Lower lobe of right lung (tissue), 2 donors: ENCODE measurements around the gene DMRTC2. TPM values are rescaled to one million over a fixed set of nuclear protein-coding genes. Genes with fewer than 3 reads are reported as not detected.

Experiments used
- ATAC-seq, 2 donors: fragments of 200-7000 bp; cut with Tn5 transposase; one replicate each; pipeline ENCODE4 v1.9.1; 2020 to 2022; ENCODE audit warnings: mild to moderate bottlenecking in 2 of 2, moderate library complexity in 2 of 2
- DNase-seq: peaks from one replicate; pipeline ENCODE4 v3.0.0-alpha.2; 2020
- H3K27ac ChIP-seq: fragments of 200-600 bp; one replicate; pipeline ENCODE4 v1.8.0; 2022
- H3K27me3 ChIP-seq: fragments of 200-600 bp; one replicate; pipeline ENCODE4 v1.8.0; 2022; ENCODE audit warnings: low read depth
- H3K36me3 ChIP-seq: fragments of 200-600 bp; one replicate; pipeline ENCODE4 v1.8.0; 2022; ENCODE audit warnings: mild to moderate bottlenecking
- H3K4me1 ChIP-seq: fragments of 200-600 bp; one replicate; pipeline ENCODE4 v1.8.0; 2022
- H3K4me3 ChIP-seq: fragments of 200-600 bp; one replicate; pipeline ENCODE4 v1.8.0; 2022; ENCODE audit warnings: mild to moderate bottlenecking
- H3K9me3 ChIP-seq: fragments of 200-600 bp; one replicate; pipeline ENCODE4 v1.8.0; 2022
- CTCF ChIP-seq: fragments of 200-600 bp; IDR thresholded peaks from one replicate; pipeline ENCODE4 v1.8.0; 2022; ENCODE audit warnings: antibody characterized with exemption, mild to moderate bottlenecking
- intact Hi-C: fragments of 100-400 bp; cut with DNase I; formaldehyde crosslinking; loops from one replicate; pipeline ENCODE4 v1.11.0; 2022
- total RNA-seq: library from RNA; stranded (reverse); fragmentation: NEBNext Ultra II Directional; extraction: Animal tissue kit (Norgen Biotek cat#: 25700); gene quantifications from one replicate; pipeline ENCODE4 v1.2.1, GENCODE V29; 2021
- donor health status: DM: no; HTN: yes; CAD: no; lungs with severe emphysema.

The DMRTC2 gene
- total RNA-seq, 1 donor from 2014 or later = not detected

DNA sequence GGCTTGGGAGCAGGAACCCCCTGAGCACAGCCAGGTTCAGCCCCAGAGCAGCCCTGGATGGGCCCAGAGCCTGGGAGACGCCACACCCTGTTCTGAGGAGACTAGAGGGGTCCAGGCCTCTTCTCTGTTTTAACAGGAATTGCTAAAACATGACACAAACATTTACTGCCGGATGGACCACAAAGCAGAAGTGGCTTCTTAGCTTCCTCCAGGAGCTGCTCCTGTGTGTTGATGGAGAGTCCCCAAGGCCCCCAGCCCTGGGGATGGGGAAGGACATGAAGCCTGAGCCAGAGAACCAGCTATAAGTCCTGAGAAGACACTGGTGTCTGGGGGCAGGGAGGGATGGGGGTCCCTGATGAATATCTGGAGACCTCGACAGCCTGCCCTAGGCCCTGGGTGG, 33.8 kb upstream of the DMRTC2 start:
- Histone ChIP-seq H3K36me3 (no peaks in the 10 kb centered on the region), H3K27ac (peak overlapping the region; percentile 65)

DNA sequence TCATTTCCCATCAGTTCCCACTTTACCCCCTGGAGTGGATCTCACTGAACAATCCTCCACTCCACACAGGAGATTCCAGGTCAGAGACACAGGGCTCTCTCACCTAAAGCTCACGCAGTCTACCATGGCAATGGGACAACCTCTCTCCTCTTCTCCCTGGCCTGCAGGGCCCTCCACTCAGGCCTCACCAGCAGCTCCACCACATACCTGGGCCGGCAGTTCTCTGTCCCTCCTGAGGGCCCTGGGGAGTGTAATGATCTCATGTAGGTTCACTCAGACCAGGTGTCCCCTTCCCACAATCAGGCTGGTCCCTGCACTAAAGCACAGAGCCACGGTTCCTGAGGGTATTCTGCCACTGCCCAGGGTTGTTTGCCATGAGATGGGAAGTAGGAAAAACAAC, 32.9 kb upstream of the DMRTC2 start:
- Histone ChIP-seq H3K4me1 (peaks cover 5% of the 10 kb centered on the region), H3K36me3 (no peaks in the 10 kb centered on the region), H3K27me3 (peaks cover 8% of the 10 kb centered on the region), H3K27ac (no peak overlapping the region), H3K9me3 (no peaks in the 10 kb centered on the region), H3K4me3 (no peak overlapping the region)
- TF ChIP-seq CTCF = no peak
- intact Hi-C loops = no loop called here
- no peak for ATAC-seq
- DNase-seq = no peak

More for the DNA sequence above, 33.8 kb upstream of the DMRTC2 start:
- intact Hi-C loops = no loop called here
- peaks cover 5% of the 10 kb centered on the region for H3K4me1 ChIP-seq
- H3K4me3 ChIP-seq = no peak overlapping the region
- DNase-seq (no peak), ATAC-seq (peak; percentile 61 to 67)
- no peaks in the 10 kb centered on the region for H3K9me3 ChIP-seq
- H3K27me3 ChIP-seq = peaks cover 8% of the 10 kb centered on the region
- TF ChIP-seq CTCF = no peak

- no peak for DNase-seq
- intact Hi-C loops = no loop called here
- Histone ChIP-seq H3K4me1 (peaks cover 5% of the 10 kb centered on the region), H3K27ac (no peak overlapping the region), H3K4me3 (no peak overlapping the region), H3K27me3 (peaks cover 8% of the 10 kb centered on the region), H3K36me3 (no peaks in the 10 kb centered on the region), H3K9me3 (no peaks in the 10 kb centered on the region)
- no peak for TF ChIP-seq CTCF
- no peak for ATAC-seq
Measured at GRCh38 chr19:41813911-41814310, 30.9 kb upstream of the DMRTC2 start.

DNA sequence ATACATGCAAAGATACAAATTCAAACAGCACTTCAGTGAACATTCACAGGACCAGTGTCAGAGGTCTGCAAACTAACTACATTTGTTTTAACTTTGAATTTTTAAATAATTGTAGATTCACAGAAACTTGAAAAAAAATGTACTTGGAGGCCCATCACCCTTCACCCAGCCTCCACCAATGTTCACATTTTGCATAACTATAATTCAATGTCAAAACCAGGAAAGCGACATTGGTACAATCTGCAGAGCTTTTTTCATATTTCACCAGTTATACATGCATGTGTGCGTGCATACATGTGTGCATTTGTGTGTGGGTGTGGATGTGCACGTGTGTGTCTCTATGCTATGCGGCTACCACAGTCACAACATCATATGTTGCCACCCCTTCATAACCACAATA, 29.5 kb upstream of the DMRTC2 start:
- H3K36me3 ChIP-seq = no peaks in the 10 kb centered on the region
- intact Hi-C loops = no loop called here
- no peaks in the 10 kb centered on the region for H3K27me3 ChIP-seq
- TF ChIP-seq CTCF = no peak
- H3K27ac ChIP-seq = no peak overlapping the region
- no peaks in the 10 kb centered on the region for H3K9me3 ChIP-seq
- DNase-seq = no peak
- no peak for ATAC-seq
- no peak overlapping the region for H3K4me3 ChIP-seq
- H3K4me1 ChIP-seq = peaks cover 5% of the 10 kb centered on the region

GRCh38 chr19:41816761-41817160, 28.1 kb upstream of the DMRTC2 start:
- H3K27ac ChIP-seq = no peak overlapping the region
- no peak for ATAC-seq

More at GRCh38 chr19:41816761-41817160, 28.1 kb upstream of the DMRTC2 start:
- intact Hi-C loops = no loop called here
- no peaks in the 10 kb centered on the region for H3K36me3 ChIP-seq
- H3K27me3 ChIP-seq = peaks cover 7% of the 10 kb centered on the region
- DNase-seq = no peak
- H3K9me3 ChIP-seq = no peaks in the 10 kb centered on the region
- no peaks in the 10 kb centered on the region for H3K4me1 ChIP-seq
- no peak overlapping the region for H3K4me3 ChIP-seq
- no peak for TF ChIP-seq CTCF
